Thyroid gland (tissue), 4 donors: ENCODE data around the gene ITGA11.

ENCODE experiments used
- CTCF ChIP-seq, 6 experiments: fragments of 200-600 bp in 3 of 6; fragments of 450-650 bp in 3 of 6; sonication (generic) in 3 of 6; IDR thresholded peaks; one replicate each; pipeline ENCODE4 v1.5.1; 2016 to 2019; ENCODE audit warnings: antibody characterized with exemption in 6 of 6, mild to moderate bottlenecking in 2 of 6, inconsistent platforms in 1 of 6, moderate library complexity in 1 of 6
- POLR2A ChIP-seq, 2 donors: fragments of 450-650 bp; IDR thresholded peaks; one replicate each; pipeline ENCODE4 v1.6.1; 2017; ENCODE audit warnings: antibody characterized with exemption in 2 of 2, mild to moderate bottlenecking in 2 of 2, moderate library complexity in 1 of 2

GRCh38 chr15:68385671-68386586 lies 46.0 kb downstream of the ITGA11 start:
- TF ChIP-seq CTCF (IDR thresholded peaks at IDR 0.05) (no peak), POLR2A (IDR thresholded peaks at IDR 0.05) (no peak)
